Ishikawa (cell line): ENCODE measurements around the gene TFPI2.

Experiments used
- CEBPB ChIP-seq: IDR thresholded peaks from 2 replicates; pipeline ENCODE4 v1.6.1; 2012
- EGR1 ChIP-seq: IDR thresholded peaks from 2 replicates; pipeline ENCODE4 v1.6.1; 2012
- EP300 ChIP-seq: IDR thresholded peaks from 2 replicates; pipeline ENCODE4 v1.6.1; 2012; ENCODE audit warnings: borderline replicate concordance
- FOXM1 ChIP-seq: IDR thresholded peaks from 2 replicates; pipeline ENCODE4 v1.6.1; 2012; ENCODE audit warnings: low read depth, borderline replicate concordance
- RAD21 ChIP-seq: IDR thresholded peaks from 2 replicates; pipeline ENCODE4 v1.6.1; 2012; ENCODE audit warnings: low read depth
- TAF1 ChIP-seq: IDR thresholded peaks from 2 replicates; pipeline ENCODE4 v1.6.1; 2012; ENCODE audit warnings: low read depth, mild to moderate bottlenecking
- TCF12 ChIP-seq: IDR thresholded peaks from 2 replicates; pipeline ENCODE4 v1.6.1; 2012; ENCODE audit warnings: low read depth
- YY1 ChIP-seq: IDR thresholded peaks from 2 replicates; pipeline ENCODE4 v1.6.1; 2012; ENCODE audit warnings: low read depth
- TF ChIP-seq, protein P1 (sequence below): IDR thresholded peaks from 2 replicates; pipeline ENCODE4 v1.6.1; 2012
- TF ChIP-seq, protein P2 (sequence below): IDR thresholded peaks from 2 replicates; pipeline ENCODE4 v1.6.1; 2012; ENCODE audit warnings: low read depth, mild to moderate bottlenecking

DNA sequence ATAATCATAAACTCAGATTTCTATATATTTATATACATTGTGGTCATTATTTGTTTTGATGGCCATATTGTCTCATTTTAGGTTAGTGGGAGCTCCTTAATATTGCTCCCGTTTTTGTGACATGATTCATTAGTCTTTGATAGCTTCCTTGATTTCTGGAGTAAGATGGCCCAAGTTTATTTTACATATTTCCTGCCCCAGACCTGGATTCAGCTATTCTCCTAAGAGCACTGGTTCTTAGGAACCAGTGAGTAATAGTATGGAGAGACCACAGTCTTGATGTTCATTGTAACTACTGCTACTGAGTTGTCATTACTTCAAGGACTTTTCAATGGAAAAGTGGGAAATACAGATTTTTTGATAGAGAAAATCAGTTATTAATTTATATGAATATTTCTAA, 6.0 kb downstream of the TFPI2 start:
- TF ChIP-seq TCF12 = no peak
- TF ChIP-seq TAF1 = no peak
- no peak for TF ChIP-seq RAD21
- TF ChIP-seq FOXM1 = no peak
- no peak for TF ChIP-seq CEBPB
- no peak for TF ChIP-seq EGR1
- TF ChIP-seq, protein P1, sequence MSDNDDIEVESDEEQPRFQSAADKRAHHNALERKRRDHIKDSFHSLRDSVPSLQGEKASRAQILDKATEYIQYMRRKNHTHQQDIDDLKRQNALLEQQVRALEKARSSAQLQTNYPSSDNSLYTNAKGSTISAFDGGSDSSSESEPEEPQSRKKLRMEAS = no peak
- no peak for TF ChIP-seq EP300
- TF ChIP-seq YY1 = no peak
- TF ChIP-seq, protein P2, sequence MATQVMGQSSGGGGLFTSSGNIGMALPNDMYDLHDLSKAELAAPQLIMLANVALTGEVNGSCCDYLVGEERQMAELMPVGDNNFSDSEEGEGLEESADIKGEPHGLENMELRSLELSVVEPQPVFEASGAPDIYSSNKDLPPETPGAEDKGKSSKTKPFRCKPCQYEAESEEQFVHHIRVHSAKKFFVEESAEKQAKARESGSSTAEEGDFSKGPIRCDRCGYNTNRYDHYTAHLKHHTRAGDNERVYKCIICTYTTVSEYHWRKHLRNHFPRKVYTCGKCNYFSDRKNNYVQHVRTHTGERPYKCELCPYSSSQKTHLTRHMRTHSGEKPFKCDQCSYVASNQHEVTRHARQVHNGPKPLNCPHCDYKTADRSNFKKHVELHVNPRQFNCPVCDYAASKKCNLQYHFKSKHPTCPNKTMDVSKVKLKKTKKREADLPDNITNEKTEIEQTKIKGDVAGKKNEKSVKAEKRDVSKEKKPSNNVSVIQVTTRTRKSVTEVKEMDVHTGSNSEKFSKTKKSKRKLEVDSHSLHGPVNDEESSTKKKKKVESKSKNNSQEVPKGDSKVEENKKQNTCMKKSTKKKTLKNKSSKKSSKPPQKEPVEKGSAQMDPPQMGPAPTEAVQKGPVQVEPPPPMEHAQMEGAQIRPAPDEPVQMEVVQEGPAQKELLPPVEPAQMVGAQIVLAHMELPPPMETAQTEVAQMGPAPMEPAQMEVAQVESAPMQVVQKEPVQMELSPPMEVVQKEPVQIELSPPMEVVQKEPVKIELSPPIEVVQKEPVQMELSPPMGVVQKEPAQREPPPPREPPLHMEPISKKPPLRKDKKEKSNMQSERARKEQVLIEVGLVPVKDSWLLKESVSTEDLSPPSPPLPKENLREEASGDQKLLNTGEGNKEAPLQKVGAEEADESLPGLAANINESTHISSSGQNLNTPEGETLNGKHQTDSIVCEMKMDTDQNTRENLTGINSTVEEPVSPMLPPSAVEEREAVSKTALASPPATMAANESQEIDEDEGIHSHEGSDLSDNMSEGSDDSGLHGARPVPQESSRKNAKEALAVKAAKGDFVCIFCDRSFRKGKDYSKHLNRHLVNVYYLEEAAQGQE = no peak
